ACC112 (cell line): ENCODE data around the gene UQCR10.

Experiments
- H2AFZ ChIP-seq: fragments of 200-600 bp; sonication (generic); one replicate; pipeline ENCODE4 v1.6.0; 2017; ENCODE audit warnings: antibody characterized with exemption, low read length; ENCODE audit not compliant: unreplicated experiment
- H3K27ac ChIP-seq: fragments of 200-600 bp; sonication (generic); 2 replicates; pipeline ENCODE4 v1.5.1; 2014; ENCODE audit warnings: low read depth, mild to moderate bottlenecking, antibody characterized with exemption, low read length, moderate library complexity
- H3K27me3 ChIP-seq: fragments of 200-600 bp; sonication (generic); 2 replicates; pipeline ENCODE4 v1.6.1; 2014; ENCODE audit warnings: mild to moderate bottlenecking, antibody characterized with exemption, low read length, moderate library complexity, mixed read lengths; ENCODE audit not compliant: insufficient read depth
- H3K36me3 ChIP-seq: fragments of 200-600 bp; sonication (generic); 2 replicates; pipeline ENCODE4 v1.6.1; 2016; ENCODE audit warnings: mild to moderate bottlenecking, antibody characterized with exemption, low read length, moderate library complexity, mixed read lengths; ENCODE audit not compliant: insufficient read depth
- H3K4me1 ChIP-seq: fragments of 200-600 bp; sonication (generic); one replicate; pipeline ENCODE4 v1.6.1; 2016; ENCODE audit warnings: low read length, mixed read lengths; ENCODE audit not compliant: insufficient read depth, unreplicated experiment, control insufficient read depth
- H3K4me3 ChIP-seq: fragments of 200-600 bp; sonication (generic); 2 replicates; pipeline ENCODE4 v1.5.1; 2014; ENCODE audit warnings: mild to moderate bottlenecking, low read depth, low read length
- H3K79me2 ChIP-seq: fragments of 200-600 bp; sonication (generic); one replicate; pipeline ENCODE4 v1.6.0; 2016; ENCODE audit warnings: low read length; ENCODE audit not compliant: control insufficient read depth, unreplicated experiment, insufficient read depth

Gene UQCR10

DNA sequence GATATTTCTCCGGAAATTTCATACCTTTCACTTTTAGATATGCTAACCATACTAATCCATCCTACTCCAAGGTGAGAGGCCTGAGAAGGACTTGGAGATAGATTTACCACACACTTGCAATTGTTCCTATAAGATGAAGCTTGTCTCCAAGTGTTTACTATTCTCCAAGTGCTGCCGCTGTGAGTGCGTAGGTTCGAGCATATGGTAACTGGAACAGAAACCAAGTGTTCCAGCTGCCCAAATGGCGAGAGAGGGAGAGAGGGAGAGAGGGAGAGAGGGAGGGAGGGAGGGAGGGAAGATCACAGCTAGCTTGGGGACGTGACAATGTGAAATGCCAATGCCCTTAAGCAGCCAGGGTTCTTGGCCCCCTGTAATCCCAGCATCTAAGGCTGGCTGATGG, 49.4 kb downstream of the UQCR10 start:
- Histone ChIP-seq H3K27me3 (no peaks in the 10 kb centered on the region), H3K4me3 (no peak overlapping the region), H2AFZ (no peak overlapping the region), H3K27ac (no peak overlapping the region), H3K36me3 (no peaks in the 10 kb centered on the region), H3K79me2 (no peaks in the 10 kb centered on the region), H3K4me1 (peaks cover 20% of the 10 kb centered on the region)

- no peaks in the 10 kb centered on the region for H3K79me2 ChIP-seq
- H3K27ac ChIP-seq, result no peak overlapping the region
- H3K27me3 ChIP-seq, result no peaks in the 10 kb centered on the region
- H3K36me3 ChIP-seq, result peaks cover under 1% of the 10 kb centered on the region; the same call in 1 of the 2 replicates
- H3K4me3 ChIP-seq, result no peak overlapping the region
- no peak overlapping the region for H2AFZ ChIP-seq
- H3K4me1 ChIP-seq, result peaks cover 25% of the 10 kb centered on the region
These were observed 49.8 kb downstream of the UQCR10 start for GRCh38 chr22:29816980-29817379.

- no peak overlapping the region for H2AFZ ChIP-seq
- peaks cover 29% of the 10 kb centered on the region for H3K4me1 ChIP-seq
- H3K27me3 ChIP-seq, result no peaks in the 10 kb centered on the region
- H3K79me2 ChIP-seq, result no peaks in the 10 kb centered on the region
- H3K4me3 ChIP-seq, result no peak overlapping the region
- no peak overlapping the region for H3K27ac ChIP-seq
- H3K36me3 ChIP-seq, result peaks cover 5% of the 10 kb centered on the region; the same call in 1 of the 2 replicates
These were observed 50.6 kb downstream of the UQCR10 start for GRCh38 chr22:29817724-29818123.

- H2AFZ ChIP-seq, result no peak overlapping the region
- H3K4me3 ChIP-seq, result no peak overlapping the region
- peaks cover 23% of the 10 kb centered on the region for H3K4me1 ChIP-seq
- H3K36me3 ChIP-seq, result peaks cover 5% of the 10 kb centered on the region; the same call in 1 of the 2 replicates
- H3K27ac ChIP-seq, result no peak overlapping the region
- H3K79me2 ChIP-seq, result no peaks in the 10 kb centered on the region
- no peaks in the 10 kb centered on the region for H3K27me3 ChIP-seq
These were observed 52.3 kb downstream of the UQCR10 start for GRCh38 chr22:29819501-29819900.
